HepG2 (cell line): ENCODE results near the gene AARS2. TPM values are rescaled to one million over a fixed set of nuclear protein-coding genes. Genes with fewer than 3 reads are reported as not detected.

Experiments
- REXO4 ChIP-seq: sonication (generic); formaldehyde crosslinking; IDR thresholded peaks from 2 replicates; pipeline ENCODE4 v1.8.0; 2022; ENCODE audit warnings: missing genetic modification reagents, mild to moderate bottlenecking, borderline replicate concordance
- TBX2 ChIP-seq: sonication (generic); formaldehyde crosslinking; IDR thresholded peaks from 2 replicates; pipeline ENCODE4 v1.5.0; 2020; ENCODE audit warnings: missing genetic modification reagents, mild to moderate bottlenecking, borderline replicate concordance
- TP53 ChIP-seq: sonication (generic); formaldehyde crosslinking; conservative IDR thresholded peaks from 2 replicates; pipeline ENCODE4 v1.4.0; 2020; ENCODE audit warnings: missing genetic modification reagents
- polyA plus RNA-seq, 8 experiments: library from polyadenylated mRNA; depleted of rRNA in 3 of 8; stranded (reverse) in 7 of 8; unstranded in 1 of 8; fragments of >200 nt; fragmentation: Illumina TruSeq in 4 of 8; extraction: Trizol in 4 of 8; gene quantifications; 2 replicates each; pipeline versions ENCODE4 v1.2.1 to v1.2.3, GENCODE V29; 2011 to 2016; ENCODE audit warnings: low read depth in 4 of 8, missing spikeins in 1 of 8, mixed read lengths in 1 of 8; ENCODE audit not compliant: insufficient read depth in 1 of 8
- total RNA-seq, 5 experiments: library from RNA; depleted of rRNA; stranded (reverse); fragments of >200 nt; fragmentation: Illumina TruSeq; extraction: Trizol; gene quantifications; 2 replicates each; pipeline ENCODE4 v1.2.3, GENCODE V29; 2016; ENCODE audit warnings: low read depth in 1 of 5
- TF ChIP-seq, protein P1 (sequence below): sonication (generic); formaldehyde crosslinking; IDR thresholded peaks from 2 replicates; pipeline ENCODE4 v1.5.1; 2020; ENCODE audit warnings: mild to moderate bottlenecking, moderate library complexity, missing genetic modification reagents
- TF ChIP-seq, protein P2 (sequence below): sonication (generic); formaldehyde crosslinking; IDR thresholded peaks from 2 replicates; pipeline ENCODE4 v1.4.0; 2020; ENCODE audit warnings: missing genetic modification reagents, borderline replicate concordance
- TF ChIP-seq, protein P3 (sequence below): sonication (generic); formaldehyde crosslinking; IDR thresholded peaks from 2 replicates; pipeline ENCODE4 v1.8.1; 2023; ENCODE audit warnings: mild to moderate bottlenecking, missing genetic modification reagents, borderline replicate concordance

AARS2 gene
- total and polyA plus RNA-seq, 2 of the 13 experiments (the other 11 are each of a cell fraction or from before 2014, with no cell fraction given), result 7.5 to 24.1 TPM

DNA sequence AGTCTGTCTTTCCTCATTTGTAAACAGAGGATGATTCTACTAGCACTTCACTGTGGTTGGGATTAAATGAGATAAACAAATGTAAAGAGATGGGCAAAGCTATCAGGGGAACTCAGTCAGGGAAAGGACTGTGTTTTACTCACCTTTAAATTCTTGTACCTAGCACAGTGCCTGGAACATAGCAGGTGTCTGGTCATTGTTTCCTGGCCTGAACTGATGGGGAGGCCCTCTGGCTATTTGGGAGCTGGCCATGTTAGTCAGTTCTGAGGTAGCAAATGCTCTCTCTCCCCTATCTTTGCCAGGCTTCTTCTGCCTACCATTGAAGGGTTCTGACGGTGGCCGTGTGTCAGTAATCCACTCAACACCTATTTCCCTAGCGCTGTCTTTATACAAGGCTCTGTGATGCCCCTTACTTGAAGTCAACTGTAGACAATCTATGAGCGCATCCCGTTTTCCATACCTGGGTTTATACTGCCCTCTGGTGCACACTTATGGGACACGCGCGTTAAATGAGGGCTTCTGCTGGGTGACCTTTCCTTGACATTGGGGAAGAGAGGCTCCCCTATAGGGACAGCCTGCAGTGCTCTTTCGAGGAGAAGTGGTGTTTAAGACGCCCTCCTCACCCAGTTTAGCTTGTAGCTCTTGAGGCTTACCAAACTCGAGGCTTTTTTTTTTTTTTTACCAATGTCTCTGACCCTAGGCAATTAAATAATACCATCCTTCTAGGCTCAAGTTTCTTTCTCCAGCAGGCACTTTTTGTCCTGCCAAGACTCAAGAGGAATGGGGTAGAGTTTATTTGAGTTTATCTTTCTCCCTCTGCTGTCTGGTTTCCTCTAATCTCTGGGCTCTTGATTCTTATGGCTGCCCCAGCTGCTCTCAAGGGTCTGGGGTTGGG is 25.3 kb upstream of the AARS2 start (continued):
- TF ChIP-seq, protein P1, sequence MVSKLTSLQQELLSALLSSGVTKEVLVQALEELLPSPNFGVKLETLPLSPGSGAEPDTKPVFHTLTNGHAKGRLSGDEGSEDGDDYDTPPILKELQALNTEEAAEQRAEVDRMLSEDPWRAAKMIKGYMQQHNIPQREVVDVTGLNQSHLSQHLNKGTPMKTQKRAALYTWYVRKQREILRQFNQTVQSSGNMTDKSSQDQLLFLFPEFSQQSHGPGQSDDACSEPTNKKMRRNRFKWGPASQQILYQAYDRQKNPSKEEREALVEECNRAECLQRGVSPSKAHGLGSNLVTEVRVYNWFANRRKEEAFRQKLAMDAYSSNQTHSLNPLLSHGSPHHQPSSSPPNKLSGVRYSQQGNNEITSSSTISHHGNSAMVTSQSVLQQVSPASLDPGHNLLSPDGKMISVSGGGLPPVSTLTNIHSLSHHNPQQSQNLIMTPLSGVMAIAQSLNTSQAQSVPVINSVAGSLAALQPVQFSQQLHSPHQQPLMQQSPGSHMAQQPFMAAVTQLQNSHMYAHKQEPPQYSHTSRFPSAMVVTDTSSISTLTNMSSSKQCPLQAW (CRISPR knock-in tag), result no peak
- peak; percentile 45 for TF ChIP-seq TBX2 (CRISPR knock-in tag)
- TF ChIP-seq, protein P2, sequence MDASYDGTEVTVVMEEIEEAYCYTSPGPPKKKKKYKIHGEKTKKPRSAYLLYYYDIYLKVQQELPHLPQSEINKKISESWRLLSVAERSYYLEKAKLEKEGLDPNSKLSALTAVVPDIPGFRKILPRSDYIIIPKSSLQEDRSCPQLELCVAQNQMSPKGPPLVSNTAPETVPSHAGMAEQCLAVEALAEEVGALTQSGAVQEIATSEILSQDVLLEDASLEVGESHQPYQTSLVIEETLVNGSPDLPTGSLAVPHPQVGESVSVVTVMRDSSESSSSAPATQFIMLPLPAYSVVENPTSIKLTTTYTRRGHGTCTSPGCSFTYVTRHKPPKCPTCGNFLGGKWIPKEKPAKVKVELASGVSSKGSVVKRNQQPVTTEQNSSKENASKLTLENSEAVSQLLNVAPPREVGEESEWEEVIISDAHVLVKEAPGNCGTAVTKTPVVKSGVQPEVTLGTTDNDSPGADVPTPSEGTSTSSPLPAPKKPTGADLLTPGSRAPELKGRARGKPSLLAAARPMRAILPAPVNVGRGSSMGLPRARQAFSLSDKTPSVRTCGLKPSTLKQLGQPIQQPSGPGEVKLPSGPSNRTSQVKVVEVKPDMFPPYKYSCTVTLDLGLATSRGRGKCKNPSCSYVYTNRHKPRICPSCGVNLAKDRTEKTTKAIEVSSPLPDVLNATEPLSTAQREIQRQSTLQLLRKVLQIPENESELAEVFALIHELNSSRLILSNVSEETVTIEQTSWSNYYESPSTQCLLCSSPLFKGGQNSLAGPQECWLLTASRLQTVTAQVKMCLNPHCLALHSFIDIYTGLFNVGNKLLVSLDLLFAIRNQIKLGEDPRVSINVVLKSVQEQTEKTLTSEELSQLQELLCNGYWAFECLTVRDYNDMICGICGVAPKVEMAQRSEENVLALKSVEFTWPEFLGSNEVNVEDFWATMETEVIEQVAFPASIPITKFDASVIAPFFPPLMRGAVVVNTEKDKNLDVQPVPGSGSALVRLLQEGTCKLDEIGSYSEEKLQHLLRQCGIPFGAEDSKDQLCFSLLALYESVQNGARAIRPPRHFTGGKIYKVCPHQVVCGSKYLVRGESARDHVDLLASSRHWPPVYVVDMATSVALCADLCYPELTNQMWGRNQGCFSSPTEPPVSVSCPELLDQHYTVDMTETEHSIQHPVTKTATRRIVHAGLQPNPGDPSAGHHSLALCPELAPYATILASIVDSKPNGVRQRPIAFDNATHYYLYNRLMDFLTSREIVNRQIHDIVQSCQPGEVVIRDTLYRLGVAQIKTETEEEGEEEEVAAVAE (CRISPR knock-in tag), result 0 out of 2 replicates have a peak, but pooled peaks have one; percentile 55
- TF ChIP-seq TP53 (CRISPR knock-in tag), result no peak
- TF ChIP-seq, protein P3, sequence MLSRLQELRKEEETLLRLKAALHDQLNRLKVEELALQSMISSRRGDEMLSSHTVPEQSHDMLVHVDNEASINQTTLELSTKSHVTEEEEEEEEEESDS (CRISPR knock-in tag), result no peak
- no peak for TF ChIP-seq REXO4 (CRISPR knock-in tag)
